ENCODE measurements around the gene IRF4.

Gene IRF4

DNA sequence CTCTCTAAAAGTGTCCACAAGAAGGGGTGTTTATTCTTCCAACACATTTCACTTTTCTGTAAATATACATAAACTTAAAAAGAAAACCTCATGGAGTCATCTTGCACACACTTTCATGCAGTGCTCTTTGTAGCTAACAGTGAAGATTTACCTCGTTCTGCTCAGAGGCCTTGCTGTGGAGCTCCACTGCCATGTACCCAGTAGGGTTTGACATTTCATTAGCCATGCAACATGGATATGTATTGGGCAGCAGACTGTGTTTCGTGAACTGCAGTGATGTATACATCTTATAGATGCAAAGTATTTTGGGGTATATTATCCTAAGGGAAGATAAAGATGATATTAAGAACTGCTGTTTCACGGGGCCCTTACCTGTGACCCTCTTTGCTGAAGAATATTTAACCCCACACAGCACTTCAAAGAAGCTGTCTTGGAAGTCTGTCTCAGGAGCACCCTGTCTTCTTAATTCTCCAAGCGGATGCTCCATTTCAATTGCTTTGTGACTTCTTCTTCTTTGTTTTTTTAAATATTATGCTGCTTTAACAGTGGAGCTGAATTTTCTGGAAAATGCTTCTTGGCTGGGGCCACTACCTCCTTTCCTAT lies 17.9 kb downstream of the IRF4 start:
- peaks cover 73% of the 10 kb centered on the region for H4K20me1 ChIP-seq (ENCODE audit: insufficient read depth, low read length)
- no peak for DNase-seq
- no peaks in the 10 kb centered on the region for H3K27me3 ChIP-seq (replicated peaks; ENCODE audit: insufficient read depth, low read length)

DNA sequence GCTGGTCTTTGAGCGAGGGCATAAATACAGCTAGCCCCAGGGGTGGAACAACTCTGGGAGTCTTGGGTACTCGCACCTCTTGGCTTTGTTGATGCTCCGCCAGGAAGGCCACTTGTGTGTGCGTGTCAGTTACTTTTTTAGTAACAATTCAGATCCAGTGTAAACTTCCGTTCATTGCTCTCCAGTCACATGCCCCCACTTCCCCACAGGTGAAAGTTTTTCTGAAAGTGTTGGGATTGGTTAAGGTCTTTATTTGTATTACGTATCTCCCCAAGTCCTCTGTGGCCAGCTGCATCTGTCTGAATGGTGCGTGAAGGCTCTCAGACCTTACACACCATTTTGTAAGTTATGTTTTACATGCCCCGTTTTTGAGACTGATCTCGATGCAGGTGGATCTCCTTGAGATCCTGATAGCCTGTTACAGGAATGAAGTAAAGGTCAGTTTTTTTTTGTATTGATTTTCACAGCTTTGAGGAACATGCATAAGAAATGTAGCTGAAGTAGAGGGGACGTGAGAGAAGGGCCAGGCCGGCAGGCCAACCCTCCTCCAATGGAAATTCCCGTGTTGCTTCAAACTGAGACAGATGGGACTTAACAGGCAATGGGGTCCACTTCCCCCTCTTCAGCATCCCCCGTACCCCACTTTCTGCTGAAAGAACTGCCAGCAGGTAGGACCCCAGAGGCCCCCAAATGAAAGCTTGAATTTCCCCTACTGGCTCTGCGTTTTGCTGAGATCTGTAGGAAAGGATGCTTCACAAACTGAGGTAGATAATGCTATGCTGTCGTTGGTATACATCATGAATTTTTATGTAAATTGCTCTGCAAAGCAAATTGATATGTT lies 19.2 kb downstream of the IRF4 start:
- H3K27ac ChIP-seq (ENCODE audit: low read length), result no peak overlapping the region
- no peaks in the 10 kb centered on the region for H3K9me2 ChIP-seq (replicated peaks; ENCODE audit: insufficient read depth, low read length)
- no peak overlapping the region for H2AFZ ChIP-seq (ENCODE audit: low read length)
- no peak overlapping the region for H3K4me2 ChIP-seq (ENCODE audit: low read depth, low read length)
- TF ChIP-seq EZH2 (optimal IDR thresholded peaks at IDR 0.05; ENCODE audit: low read depth, low read length) (no peak), EZH2phosphoT487 (IDR thresholded peaks at IDR 0.05; ENCODE audit: low read length) (no peak)
- TF ChIP-seq, protein P1, sequence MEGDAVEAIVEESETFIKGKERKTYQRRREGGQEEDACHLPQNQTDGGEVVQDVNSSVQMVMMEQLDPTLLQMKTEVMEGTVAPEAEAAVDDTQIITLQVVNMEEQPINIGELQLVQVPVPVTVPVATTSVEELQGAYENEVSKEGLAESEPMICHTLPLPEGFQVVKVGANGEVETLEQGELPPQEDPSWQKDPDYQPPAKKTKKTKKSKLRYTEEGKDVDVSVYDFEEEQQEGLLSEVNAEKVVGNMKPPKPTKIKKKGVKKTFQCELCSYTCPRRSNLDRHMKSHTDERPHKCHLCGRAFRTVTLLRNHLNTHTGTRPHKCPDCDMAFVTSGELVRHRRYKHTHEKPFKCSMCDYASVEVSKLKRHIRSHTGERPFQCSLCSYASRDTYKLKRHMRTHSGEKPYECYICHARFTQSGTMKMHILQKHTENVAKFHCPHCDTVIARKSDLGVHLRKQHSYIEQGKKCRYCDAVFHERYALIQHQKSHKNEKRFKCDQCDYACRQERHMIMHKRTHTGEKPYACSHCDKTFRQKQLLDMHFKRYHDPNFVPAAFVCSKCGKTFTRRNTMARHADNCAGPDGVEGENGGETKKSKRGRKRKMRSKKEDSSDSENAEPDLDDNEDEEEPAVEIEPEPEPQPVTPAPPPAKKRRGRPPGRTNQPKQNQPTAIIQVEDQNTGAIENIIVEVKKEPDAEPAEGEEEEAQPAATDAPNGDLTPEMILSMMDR (IDR thresholded peaks at IDR 0.05; ENCODE audit: low read length), result no peak
- peaks cover 99% of the 10 kb centered on the region for H3F3A ChIP-seq (ENCODE audit: insufficient read depth, low read length)
- DNase-seq, result no peak
- peaks cover 13% of the 10 kb centered on the region; the same call in 1 of the 2 replicates for H3K4me1 ChIP-seq (ENCODE audit: low read length)
- no peak overlapping the region for H3K9ac ChIP-seq (ENCODE audit: low read length)
- no peaks in the 10 kb centered on the region for H3K9me3 ChIP-seq (replicated peaks; ENCODE audit: insufficient read depth, low read length)
- no peaks in the 10 kb centered on the region for H3K27me3 ChIP-seq (replicated peaks; ENCODE audit: insufficient read depth, low read length)
- no peak overlapping the region for H3K4me3 ChIP-seq (ENCODE audit: low read length)
- H3K79me2 ChIP-seq (ENCODE audit: low read length), result peaks cover 30% of the 10 kb centered on the region
- H4K20me1 ChIP-seq (ENCODE audit: insufficient read depth, low read length), result peaks cover 60% of the 10 kb centered on the region
- peaks cover 40% of the 10 kb centered on the region for H3K36me3 ChIP-seq (replicated peaks; ENCODE audit: insufficient read depth, low read length)

More for the DNA sequence above, 17.9 kb downstream of the IRF4 start:
- Histone ChIP-seq H3K9ac (ENCODE audit: low read length) (no peak overlapping the region), H3K36me3 (replicated peaks; ENCODE audit: insufficient read depth, low read length) (peaks cover 42% of the 10 kb centered on the region), H3K9me2 (replicated peaks; ENCODE audit: insufficient read depth, low read length) (no peaks in the 10 kb centered on the region), H3K9me3 (replicated peaks; ENCODE audit: insufficient read depth, low read length) (no peaks in the 10 kb centered on the region), H2AFZ (ENCODE audit: low read length) (no peak overlapping the region), H3F3A (ENCODE audit: insufficient read depth, low read length) (peaks cover 99% of the 10 kb centered on the region), H3K79me2 (ENCODE audit: low read length) (peaks cover 43% of the 10 kb centered on the region), H3K27ac (ENCODE audit: low read length) (no peak overlapping the region; the same call in 1 of the 2 replicates), H3K4me1 (ENCODE audit: low read length) (peaks cover 2% of the 10 kb centered on the region; the same call in 1 of the 2 replicates), H3K4me2 (ENCODE audit: low read depth, low read length) (no peak overlapping the region), H3K4me3 (ENCODE audit: low read length) (no peak overlapping the region)
- TF ChIP-seq EZH2 (optimal IDR thresholded peaks at IDR 0.05; ENCODE audit: low read depth, low read length) (no peak), EZH2phosphoT487 (IDR thresholded peaks at IDR 0.05; ENCODE audit: low read length) (no peak)
- TF ChIP-seq, protein P1 (IDR thresholded peaks at IDR 0.05; ENCODE audit: low read length), result no peak

GRCh38 chr6:411402-412145 lies 20.0 kb downstream of the IRF4 start:
- Histone ChIP-seq H2AFZ (ENCODE audit: low read length) (no peak overlapping the region), H3F3A (ENCODE audit: insufficient read depth, low read length) (peaks cover 96% of the 10 kb centered on the region), H3K9ac (ENCODE audit: low read length) (no peak overlapping the region)

More at GRCh38 chr6:411402-412145, 20.0 kb downstream of the IRF4 start:
- Histone ChIP-seq H3K4me1 (ENCODE audit: low read length) (peaks cover 19% of the 10 kb centered on the region; the same call in 1 of the 2 replicates), H3K4me3 (ENCODE audit: low read length) (no peak overlapping the region), H3K79me2 (ENCODE audit: low read length) (peaks cover 23% of the 10 kb centered on the region), H3K9me2 (replicated peaks; ENCODE audit: insufficient read depth, low read length) (no peaks in the 10 kb centered on the region), H3K27me3 (replicated peaks; ENCODE audit: insufficient read depth, low read length) (no peaks in the 10 kb centered on the region), H3K27ac (ENCODE audit: low read length) (no peak overlapping the region), H3K9me3 (replicated peaks; ENCODE audit: insufficient read depth, low read length) (no peaks in the 10 kb centered on the region), H4K20me1 (ENCODE audit: insufficient read depth, low read length) (peaks cover 55% of the 10 kb centered on the region), H3K4me2 (ENCODE audit: low read depth, low read length) (no peak overlapping the region), H3K36me3 (replicated peaks; ENCODE audit: insufficient read depth, low read length) (peaks cover 37% of the 10 kb centered on the region)
- no peak for DNase-seq
- no peak for TF ChIP-seq EZH2phosphoT487 (IDR thresholded peaks at IDR 0.05; ENCODE audit: low read length)
- no peak for TF ChIP-seq EZH2 (optimal IDR thresholded peaks at IDR 0.05; ENCODE audit: low read depth, low read length)
- TF ChIP-seq, protein P1 (IDR thresholded peaks at IDR 0.05; ENCODE audit: low read length), result no peak

All from MM.1S (cell line).